DOHH2 (cell line): ENCODE measurements around the gene RHOT1.

Experiments
- H3F3A ChIP-seq: fragments of 200-600 bp; sonication (generic), shearing (Covaris generic); 2 replicates; pipeline ENCODE4 v1.6.0; 2016; ENCODE audit warnings: antibody characterized with exemption, mild to moderate bottlenecking; ENCODE audit not compliant: control insufficient read depth, insufficient read depth
- H3K27ac ChIP-seq: fragments of 200-600 bp; sonication (generic); 2 replicates; pipeline ENCODE4 v1.5.1; 2014; ENCODE audit warnings: low read depth, mild to moderate bottlenecking, low read length, moderate library complexity
- H3K27me3 ChIP-seq: fragments of 200-600 bp; sonication (generic); 2 replicates; pipeline ENCODE4 v1.6.1; 2014; ENCODE audit warnings: mild to moderate bottlenecking, low read length, mixed read lengths; ENCODE audit not compliant: control insufficient read depth
- H3K36me3 ChIP-seq: fragments of 200-600 bp; sonication (generic); 2 replicates; pipeline ENCODE4 v1.6.1; 2014; ENCODE audit warnings: mild to moderate bottlenecking, low read length, moderate library complexity, mixed read lengths; ENCODE audit not compliant: control insufficient read depth
- H3K4me1 ChIP-seq: fragments of 200-600 bp; sonication (generic); 2 replicates; pipeline ENCODE4 v1.6.1; 2014; ENCODE audit warnings: mild to moderate bottlenecking, low read length, mixed read lengths; ENCODE audit not compliant: control insufficient read depth
- H3K4me2 ChIP-seq: fragments of 200-600 bp; sonication (generic); 2 replicates; pipeline ENCODE4 v1.6.0; 2014; ENCODE audit warnings: mild to moderate bottlenecking, low read length, moderate library complexity
- H3K4me3 ChIP-seq: fragments of 200-600 bp; sonication (generic); 2 replicates; pipeline ENCODE4 v1.5.1; 2014; ENCODE audit warnings: mild to moderate bottlenecking, low read length, mixed read lengths
- H3K79me2 ChIP-seq: fragments of 200-600 bp; sonication (generic); 2 replicates; pipeline ENCODE4 v1.6.1; 2014; ENCODE audit warnings: mild to moderate bottlenecking, low read length, mixed read lengths; ENCODE audit not compliant: control insufficient read depth
- H3K9me2 ChIP-seq: fragments of 200-600 bp; sonication (generic); replicated peaks from 2 replicates; pipeline ENCODE4 v1.6.1; 2014; ENCODE audit warnings: mild to moderate bottlenecking, low read length, mixed read lengths; ENCODE audit not compliant: control insufficient read depth
- H3K9me3 ChIP-seq: fragments of 200-600 bp; sonication (generic); 2 replicates; pipeline ENCODE4 v1.6.1; 2014; ENCODE audit warnings: antibody characterized with exemption, low read length, mixed read lengths; ENCODE audit not compliant: control insufficient read depth, insufficient read depth
- H4K20me1 ChIP-seq: fragments of 200-600 bp; sonication (generic); 2 replicates; pipeline ENCODE4 v1.6.0; 2014; ENCODE audit warnings: low read depth, mild to moderate bottlenecking, antibody characterized with exemption, low read length, moderate library complexity; ENCODE audit not compliant: control insufficient read depth, insufficient read depth
- CTCF ChIP-seq: fragments of 200-600 bp; sonication (generic); IDR thresholded peaks from one replicate; pipeline ENCODE4 v1.5.1; 2014; ENCODE audit warnings: antibody characterized with exemption, mild to moderate bottlenecking, low read depth, low read length; ENCODE audit not compliant: poor library complexity, severe bottlenecking
- EZH2phosphoT487 ChIP-seq: fragments of 200-600 bp; sonication (generic); IDR thresholded peaks from 2 replicates; pipeline ENCODE4 v1.6.1; 2017; ENCODE audit warnings: borderline replicate concordance, mild to moderate bottlenecking, antibody characterized with exemption, low read length, moderate library complexity, mixed read lengths

The RHOT1 gene

GRCh38 chr17:32208436-32208835 is 66.1 kb downstream of the RHOT1 start:
- Histone ChIP-seq H3K9me3 (no peaks in the 10 kb centered on the region), H3K27me3 (no peaks in the 10 kb centered on the region), H3K4me1 (no peaks in the 10 kb centered on the region), H3K4me3 (no peak overlapping the region), H3K36me3 (peaks cover 34% of the 10 kb centered on the region), H3K27ac (no peak overlapping the region), H3F3A (no peaks in the 10 kb centered on the region), H3K79me2 (no peaks in the 10 kb centered on the region), H3K9me2 (no peaks in the 10 kb centered on the region), H4K20me1 (no peaks in the 10 kb centered on the region), H3K4me2 (no peak overlapping the region)
- TF ChIP-seq CTCF (no peak), EZH2phosphoT487 (no peak)

GRCh38 chr17:32209608-32210007 is 67.3 kb downstream of the RHOT1 start:
- TF ChIP-seq CTCF (no peak), EZH2phosphoT487 (no peak)
- Histone ChIP-seq H3K4me2 (no peak overlapping the region), H3K79me2 (no peaks in the 10 kb centered on the region), H3K9me2 (no peaks in the 10 kb centered on the region), H3F3A (no peaks in the 10 kb centered on the region), H3K4me1 (no peaks in the 10 kb centered on the region), H3K27me3 (no peaks in the 10 kb centered on the region), H3K36me3 (peaks cover 30% of the 10 kb centered on the region), H3K27ac (no peak overlapping the region), H4K20me1 (no peaks in the 10 kb centered on the region), H3K9me3 (no peaks in the 10 kb centered on the region), H3K4me3 (no peak overlapping the region)

DNA sequence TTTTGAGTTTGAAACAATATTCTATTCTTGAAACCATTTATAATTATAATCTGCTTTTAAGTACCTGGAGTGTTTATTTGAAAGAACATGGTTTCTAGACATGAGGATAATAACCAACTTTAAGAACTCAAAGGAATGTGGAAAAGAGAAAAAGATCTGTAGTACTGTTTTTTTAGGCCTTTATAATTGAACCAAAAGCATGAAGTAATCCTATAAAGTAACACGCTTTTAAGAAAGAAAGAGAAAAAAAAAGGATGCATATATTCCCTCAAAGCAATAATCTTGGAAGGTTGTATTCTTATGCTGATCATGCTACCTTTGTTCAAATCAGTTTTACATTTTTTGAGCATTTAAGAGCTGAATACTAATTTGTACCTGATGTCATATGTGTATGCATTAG is 69.4 kb downstream of the RHOT1 start:
- no peaks in the 10 kb centered on the region for H3K9me3 ChIP-seq
- no peak overlapping the region for H3K4me2 ChIP-seq
- H3K79me2 ChIP-seq = no peaks in the 10 kb centered on the region
- H3K27me3 ChIP-seq = no peaks in the 10 kb centered on the region
- TF ChIP-seq CTCF (no peak), EZH2phosphoT487 (no peak)
- H3K4me1 ChIP-seq = no peaks in the 10 kb centered on the region
- H3K4me3 ChIP-seq = no peak overlapping the region
- no peaks in the 10 kb centered on the region for H3K9me2 ChIP-seq
- H3F3A ChIP-seq = 0 out of 2 replicates have a peak, but pooled peaks cover 3% of the 10 kb centered on the region
- peaks cover 30% of the 10 kb centered on the region for H3K36me3 ChIP-seq
- no peak overlapping the region for H3K27ac ChIP-seq
- H4K20me1 ChIP-seq = no peaks in the 10 kb centered on the region
